RCC 7860 (cell line): ENCODE results near the gene PROCA1.
A peak's percentile ranks its signal among the peaks of the same experiment; 100 is the strongest.

Experiments used
- DNase-seq: peaks from one replicate; pipeline ENCODE4 v3.0.0-alpha.2; 2015; ENCODE audit warnings: low spot score
- FAIRE-seq: peaks from 2 replicates; lab custom pipeline; 2012; peaks lifted over from hg19 to GRCh38; lab: Jason Lieb, UNC

The PROCA1 gene

DNA sequence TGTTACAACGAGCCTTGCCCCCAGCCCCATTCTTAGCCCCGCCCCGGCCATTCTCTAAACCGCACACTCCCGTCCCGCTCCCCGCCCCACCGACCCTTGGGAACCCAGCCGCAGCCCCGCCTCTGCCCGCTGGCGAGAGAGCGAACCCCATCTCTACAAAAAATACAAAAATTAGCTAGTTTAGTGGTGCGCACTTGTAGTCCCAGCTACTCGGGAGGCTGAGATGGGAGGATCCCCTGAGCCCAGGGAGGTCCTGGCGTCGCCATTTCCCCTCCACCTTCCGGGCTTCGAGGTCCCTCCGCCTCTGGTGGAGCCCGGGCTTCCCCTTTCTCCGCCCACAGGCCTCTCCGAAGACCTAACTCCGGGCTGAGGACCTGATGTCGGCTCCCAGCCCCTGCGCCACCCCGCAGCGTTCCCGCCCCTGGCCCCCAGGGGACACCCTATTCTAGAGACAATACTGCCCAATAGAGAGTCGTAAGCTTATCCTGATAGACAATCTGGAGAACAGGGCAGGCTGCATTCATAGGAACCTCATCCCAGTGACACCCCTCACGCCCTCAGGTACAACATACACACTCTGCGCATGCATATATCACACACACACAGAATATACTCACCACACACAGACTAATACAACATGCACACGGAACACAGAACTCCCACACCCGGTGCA, 480 bp upstream of the PROCA1 start:
- DNase-seq (no peak), FAIRE-seq (no peak)

DNA sequence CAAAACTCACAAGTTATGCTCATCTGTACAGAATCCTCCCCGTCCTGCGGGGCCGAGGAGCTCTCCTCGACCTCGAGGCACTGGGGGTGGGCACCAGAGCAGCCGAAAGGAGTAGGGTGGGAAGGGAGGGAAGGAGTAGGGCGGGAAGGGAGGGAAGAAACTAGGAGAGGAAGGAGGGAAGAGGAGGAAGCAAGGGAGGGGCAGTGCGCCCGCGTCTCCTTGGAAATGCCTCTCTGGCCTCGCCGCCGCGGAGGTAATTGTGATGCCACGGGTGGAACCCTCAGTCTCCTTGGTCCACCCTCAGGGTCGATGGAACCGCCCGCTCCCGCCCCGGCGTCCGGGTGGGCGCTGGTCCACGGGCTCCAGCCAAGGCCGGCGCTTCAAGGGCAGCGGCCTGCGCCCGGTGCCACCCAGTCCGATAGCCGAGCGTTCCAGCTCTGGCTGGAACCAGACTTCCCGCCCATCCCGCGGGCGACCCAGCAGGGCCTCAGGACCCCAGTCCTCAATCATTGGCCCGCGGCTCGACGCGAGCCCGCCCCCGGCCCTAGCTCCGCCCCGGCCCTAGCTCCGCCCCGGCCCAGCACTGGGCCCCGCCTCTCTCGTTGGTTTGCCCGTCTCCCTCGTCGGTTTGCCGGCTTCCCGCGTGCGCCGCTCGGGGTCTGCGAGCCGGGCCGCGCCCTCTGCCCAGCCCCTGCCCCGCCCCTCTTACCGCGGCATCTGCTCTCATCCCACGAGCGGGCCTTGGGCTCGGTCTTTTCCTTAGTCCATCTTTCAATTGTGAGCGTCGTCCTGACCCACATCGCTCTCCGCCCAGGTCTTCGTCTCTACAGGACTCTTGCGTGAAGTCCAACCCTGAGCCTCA, 596 bp downstream of the PROCA1 start:
- FAIRE-seq (no peak), DNase-seq (peak; percentile 81)

DNA sequence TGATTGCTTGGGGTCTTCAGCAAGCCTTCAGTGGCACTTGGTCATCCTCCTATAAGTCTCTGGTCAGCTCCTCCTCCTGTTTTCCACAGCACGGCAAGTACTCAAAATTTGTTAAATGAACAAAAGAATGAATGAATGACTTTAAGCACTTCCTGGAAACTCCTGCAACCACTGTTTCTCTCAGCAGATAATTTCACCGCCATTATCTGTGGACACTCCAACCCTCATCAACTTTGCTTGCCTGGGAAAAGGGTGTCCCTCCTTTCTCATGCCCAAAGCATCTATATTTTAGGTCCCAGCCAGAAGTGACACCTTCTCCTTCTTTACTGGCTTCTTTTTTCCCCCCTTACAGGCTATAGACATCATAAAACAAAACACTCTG, 4.4 kb downstream of the PROCA1 start:
- FAIRE-seq = no peak

DNA sequence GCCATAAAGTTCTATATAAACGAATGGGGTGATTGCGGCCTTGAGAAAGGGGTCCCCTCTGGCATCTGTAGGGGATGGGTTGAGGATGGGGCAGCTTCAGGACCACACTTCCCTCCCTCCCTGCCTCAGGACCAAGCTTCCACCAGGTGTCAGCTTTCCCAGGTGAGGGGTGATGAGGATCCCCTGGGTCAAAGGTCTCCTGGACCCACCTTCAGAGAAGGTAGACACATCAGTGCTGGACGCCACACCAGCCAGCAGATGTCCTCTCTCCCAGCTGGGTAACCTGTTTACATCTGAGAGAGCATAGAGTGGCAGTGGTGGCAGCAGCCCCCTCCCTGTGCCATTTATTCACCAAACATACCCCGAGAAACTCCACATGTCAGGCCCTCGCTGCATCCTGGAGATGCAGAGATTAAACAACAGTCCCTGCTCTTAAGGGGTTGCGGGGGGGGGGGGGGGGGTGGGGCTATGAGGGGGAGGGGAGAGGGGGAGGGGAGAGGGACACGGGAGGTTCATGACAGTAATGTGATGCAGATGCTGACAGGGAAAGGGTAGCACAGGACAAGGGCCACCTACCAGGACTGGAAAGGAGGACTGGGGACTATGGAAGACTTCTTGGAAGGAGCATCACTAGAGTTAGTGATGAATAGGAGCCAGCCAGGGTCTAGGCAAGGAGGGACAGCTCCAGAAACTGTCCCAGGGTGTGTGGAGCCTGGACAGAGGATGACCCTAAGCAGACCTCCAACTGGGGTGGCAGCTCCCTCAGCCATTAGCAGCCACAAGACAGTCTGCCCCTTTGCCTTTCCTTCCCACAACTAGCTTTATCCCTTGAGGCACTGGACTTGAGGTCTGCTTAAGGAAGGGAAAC, 5.0 kb downstream of the PROCA1 start:
- DNase-seq = no peak
- FAIRE-seq = no peak

More for the DNA sequence above, 4.4 kb downstream of the PROCA1 start:
- no peak for DNase-seq

DNA sequence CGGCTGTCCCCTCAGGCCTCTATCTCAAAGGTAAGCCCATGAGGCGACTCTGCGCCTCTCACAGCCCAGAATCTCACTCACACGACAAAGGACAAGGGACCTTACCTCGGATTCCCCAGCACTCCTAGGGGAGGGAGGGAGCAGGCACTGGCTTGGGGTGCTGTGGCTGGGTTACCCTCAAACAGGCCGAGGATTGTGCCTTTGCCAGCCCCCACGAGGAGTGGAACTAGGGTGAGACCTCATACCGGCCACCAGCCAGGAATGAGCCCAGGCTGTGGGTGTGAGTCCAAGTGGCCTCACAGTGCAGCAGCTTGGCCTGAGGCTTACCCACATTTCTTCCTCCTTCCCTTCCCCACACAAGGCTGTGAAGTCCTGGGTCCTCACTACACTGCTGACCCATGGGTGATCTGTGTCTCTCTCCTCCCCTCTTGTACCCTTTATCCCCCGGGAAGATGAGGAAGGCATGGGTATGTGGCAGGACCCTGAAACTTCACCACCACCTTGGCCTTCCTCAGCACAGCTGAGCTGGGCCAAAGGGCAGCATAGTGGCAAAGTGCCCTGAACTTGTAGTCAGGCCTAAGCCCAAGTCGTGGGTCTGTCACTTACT, 5.9 kb downstream of the PROCA1 start:
- FAIRE-seq (no peak), DNase-seq (no peak)

DNA sequence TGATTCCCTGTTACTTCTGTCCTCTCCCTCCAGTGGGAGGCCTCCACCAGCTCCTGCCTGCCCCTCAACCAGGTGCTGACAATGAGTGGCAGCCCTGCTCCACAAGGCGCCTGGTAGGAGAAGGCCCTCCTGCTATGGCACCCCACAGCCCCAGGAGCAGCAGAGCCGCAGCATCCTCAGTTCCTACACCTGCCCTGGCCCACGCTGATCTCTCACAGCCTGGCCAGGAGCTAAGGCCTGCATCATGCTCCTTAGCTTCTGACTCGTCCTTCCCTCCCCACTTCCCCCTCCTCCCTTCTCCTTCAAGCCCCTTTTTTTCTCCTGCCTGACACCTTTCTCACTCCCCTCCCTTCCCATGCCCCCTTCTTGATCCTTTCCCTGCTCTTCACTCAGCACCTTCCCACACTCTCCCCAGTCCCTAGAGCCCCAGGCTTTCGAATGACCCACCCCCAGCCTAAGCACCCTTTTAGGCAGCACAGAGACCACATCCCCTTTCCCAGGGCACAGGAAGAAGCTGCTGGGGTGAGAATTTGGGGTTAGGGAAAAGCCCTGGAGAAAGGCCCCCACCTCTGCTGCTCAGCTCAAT, 6.5 kb downstream of the PROCA1 start:
- DNase-seq = no peak
- FAIRE-seq = no peak

DNA sequence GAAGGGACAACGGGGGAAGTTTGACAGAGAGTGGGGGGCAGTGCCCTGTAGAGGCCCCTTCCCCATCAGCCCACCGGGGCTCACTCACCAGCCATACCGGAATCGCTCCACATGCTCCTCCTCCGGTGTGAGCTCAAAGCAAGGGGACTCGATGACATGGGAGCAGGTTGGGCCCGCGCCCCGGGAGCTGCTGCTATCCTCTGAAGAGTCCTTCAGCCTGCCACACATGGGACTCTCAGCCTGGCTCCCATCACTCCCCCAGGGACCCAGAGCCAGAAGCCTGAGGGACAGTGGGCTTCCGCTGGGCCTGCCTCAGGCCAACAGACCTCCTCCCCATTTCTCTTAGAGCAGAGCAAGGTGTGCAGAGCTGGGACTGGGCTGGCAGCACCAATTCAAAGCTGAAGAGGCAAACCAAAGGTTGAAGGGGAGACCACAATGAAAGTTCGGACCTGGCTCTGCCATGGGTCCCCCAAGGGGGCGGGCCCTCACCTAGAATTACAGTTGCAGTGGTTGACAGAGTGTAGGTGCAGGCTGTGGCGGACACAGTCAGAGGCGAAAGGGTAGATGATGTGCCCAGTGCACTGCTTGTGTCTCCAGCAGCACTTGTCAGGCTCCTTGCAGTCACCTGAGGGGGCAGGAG, 7.3 kb downstream of the PROCA1 start:
- FAIRE-seq (no peak), DNase-seq (no peak)

DNA sequence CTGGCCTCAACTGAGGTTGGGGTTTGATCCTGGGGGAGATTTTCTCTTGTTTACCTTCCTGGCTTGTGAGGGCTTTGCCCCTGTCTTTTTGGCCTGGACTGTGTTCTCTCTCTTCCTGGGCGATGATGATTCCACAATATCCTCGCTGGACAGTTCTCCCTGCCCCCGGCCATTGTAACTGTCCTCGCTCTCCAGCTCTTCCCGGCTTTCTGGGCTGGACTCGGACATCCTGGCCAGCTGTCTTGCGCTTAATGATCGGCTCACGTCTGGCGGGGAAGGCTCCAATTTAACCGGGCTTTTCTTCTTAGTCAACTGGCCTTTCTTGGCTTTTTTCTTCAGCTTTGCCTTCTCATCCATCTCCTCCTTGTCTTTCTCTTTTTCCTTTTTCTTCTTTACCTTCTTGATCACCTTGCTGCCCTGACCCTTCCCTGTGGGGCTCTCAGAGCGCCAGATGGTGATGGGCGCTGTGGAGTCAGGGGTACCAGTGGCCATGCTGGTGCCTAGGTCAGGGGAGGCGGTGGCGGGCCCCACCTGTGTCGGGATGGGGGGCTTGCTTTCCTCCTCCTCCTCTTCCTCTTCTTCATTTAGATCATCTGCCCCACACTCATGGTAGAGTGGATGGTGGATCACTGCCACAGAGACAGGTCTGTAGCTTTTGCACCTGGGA, 8.0 kb downstream of the PROCA1 start:
- FAIRE-seq = no peak
- DNase-seq = no peak

DNA sequence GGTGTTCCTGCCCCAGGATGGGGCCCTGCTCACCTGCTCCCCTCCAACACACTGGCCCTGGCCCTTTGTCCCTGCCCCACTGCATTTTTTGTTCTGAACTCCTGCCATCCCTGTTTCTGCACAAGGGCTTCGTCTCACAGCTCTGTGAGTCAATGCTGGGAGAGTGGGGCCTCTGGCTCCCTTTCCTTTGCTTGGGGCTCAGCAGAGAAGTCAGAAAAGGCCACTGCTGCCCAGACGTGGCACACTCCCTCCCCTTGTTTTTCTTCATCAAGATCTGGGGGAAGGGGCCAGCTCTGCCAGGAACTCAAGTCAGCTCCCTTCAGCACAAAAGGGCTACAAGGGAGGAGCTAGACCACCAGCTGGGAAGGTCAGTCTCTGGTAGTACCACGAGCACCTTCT, 8.9 kb downstream of the PROCA1 start:
- FAIRE-seq (no peak), DNase-seq (no peak)

DNA sequence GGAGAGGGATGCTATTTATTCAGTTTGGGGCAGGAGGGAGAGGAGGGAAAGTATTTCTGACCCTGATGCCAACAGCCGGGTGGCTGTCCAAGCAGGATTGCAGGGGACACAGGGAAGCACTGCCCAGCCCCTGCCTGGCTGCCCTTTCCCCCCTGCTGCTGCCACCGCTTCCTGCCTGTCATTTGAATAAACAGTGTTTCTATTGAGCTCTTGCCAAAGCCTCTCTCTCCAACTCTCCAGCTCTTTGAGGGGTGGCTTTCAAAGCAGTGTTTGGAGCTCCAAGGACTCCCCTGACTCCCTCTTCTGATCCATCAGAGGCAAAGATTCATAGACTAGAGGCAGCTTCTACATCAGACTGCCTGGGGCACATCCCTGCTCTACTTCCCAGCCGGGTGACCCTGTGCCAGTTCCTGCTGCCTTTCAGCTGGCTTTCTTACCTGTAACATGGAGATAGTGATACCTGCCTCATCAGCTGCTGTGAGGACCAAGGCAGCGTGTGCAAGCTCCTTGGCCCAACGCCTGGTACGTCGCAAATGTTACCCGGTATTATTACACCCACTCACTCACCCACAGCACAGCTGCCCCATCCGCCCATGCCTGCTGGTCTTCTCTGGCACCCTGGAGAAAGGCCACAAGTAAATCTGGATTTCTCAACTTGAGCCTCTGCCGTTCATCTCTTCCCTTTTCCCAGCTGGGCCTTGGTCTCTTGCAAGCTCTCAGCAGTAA, 9.5 kb downstream of the PROCA1 start:
- FAIRE-seq (no peak), DNase-seq (no peak)

DNA sequence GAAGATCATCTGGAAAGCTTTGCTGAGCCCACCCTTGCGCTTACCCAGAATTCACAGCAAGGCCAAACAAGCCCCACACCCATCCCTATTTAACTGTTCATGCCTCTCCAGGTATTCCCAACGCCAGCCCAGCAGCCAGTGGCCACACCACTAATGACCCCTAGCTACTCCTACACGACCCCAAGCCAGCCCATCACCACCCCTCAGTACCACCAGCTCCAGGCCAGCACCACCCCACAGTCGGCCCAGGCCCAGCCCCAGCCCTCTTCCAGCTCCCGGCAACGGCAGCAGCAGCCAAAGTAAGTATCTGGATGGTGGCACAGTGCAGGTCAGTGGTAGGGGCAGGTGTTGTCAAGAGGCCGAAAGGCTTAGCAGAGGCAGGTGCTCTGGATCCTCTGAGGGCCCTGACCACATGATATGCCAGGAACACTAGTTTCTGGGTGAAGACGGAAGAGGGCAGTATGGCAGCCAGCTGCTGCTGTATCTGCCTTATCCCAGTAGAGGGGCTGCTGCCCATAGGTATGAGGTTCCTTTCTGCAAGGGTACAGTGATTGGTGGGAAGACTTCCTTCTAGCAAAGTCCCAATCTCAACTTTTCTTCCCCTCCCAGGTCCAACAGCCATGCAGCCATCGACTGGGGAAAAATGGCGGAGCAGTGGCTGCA, 10.7 kb downstream of the PROCA1 start:
- DNase-seq (no peak), FAIRE-seq (no peak)

DNA sequence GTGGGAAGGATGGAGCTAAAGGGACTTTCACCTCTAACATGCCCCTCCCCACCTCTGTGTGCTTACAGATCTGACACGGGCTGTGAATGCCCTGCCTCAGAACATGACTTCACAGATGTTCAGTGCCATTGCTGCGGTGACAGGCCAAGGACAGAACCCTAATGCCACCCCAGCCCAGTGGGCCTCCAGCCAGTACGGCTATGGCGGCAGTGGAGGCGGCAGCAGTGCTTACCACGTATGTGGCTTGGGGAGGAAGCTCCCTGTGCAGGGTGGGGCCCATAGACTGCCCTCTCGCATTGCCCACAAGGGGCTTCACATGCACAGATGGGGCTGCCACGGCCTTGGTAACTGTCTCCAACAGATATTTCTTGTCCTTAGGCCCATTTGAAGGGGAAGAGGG, 11.4 kb downstream of the PROCA1 start:
- no peak for FAIRE-seq
- DNase-seq = no peak

DNA sequence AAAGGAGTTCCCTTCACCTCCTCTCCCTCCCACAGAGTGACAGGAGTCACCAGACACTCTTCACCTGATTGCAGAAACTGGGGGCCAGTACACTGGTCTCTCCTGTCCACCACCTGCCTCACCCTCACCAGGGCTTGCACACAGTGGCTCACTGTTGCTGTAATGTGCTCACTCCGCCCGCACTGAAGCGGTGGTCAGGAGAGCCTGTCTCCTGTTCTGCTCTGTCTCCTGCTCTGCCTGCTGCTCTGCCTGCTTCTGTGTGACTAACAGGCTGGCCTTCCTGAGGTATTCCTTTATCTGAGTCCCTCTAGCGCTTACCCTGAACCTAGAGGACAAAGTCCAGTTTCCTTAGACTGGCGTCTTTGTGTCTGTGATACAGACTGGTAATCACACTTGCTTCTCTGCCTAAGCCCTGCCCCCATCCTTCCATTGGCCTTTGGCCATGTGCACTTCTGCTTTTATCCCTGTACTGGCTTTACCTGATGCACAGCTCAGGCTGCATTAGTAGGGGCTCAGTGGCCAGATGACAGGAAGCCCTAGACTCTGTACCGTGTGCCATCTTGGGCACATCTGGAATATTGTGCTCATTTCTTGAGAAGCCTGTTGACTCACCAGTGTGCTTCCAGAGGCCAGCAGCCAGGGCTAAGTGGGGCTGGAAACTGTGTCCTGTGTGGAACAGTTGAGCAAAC, 13.3 kb downstream of the PROCA1 start:
- FAIRE-seq (peak; percentile 87), DNase-seq (peak; percentile 96)

DNA sequence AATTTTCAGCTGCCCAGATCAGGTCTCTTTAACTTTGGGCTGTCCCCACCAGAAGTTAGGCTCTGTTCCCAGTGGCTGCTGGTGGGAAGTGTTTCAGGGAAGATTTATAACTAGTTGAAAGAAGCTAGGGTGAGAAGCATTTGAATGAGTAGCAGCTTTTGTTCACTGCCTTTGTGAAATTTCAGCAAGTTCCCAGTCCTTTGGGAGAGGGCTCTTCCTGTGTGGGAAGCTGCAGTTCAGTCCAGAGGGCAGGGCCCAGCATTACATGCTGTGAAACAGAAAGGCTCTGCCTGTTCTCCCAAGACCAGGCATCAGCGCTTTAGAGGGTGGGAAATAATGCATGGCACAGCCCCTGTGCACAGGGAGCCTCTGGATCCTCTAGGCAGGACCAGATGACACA, 17.8 kb downstream of the PROCA1 start:
- FAIRE-seq (no peak), DNase-seq (no peak)

DNA sequence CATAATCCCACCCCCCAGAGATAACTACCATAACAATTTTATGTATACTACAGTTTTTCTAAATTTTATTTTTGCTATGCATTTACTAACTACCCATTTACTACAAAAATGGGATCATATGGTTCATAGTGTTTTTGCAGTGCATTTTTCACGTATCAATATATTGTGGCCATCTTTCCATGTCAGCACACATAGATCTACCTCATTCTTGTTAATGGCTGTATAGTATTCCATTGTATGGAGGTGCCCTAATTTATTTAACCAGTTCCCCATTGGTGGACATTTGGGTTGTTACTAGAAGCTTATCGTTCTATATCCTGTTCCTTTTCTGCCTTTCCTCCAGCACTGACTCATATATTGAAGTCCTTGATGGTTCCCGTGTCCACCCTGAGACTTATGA, 22.7 kb downstream of the PROCA1 start:
- DNase-seq (no peak), FAIRE-seq (no peak)

DNA sequence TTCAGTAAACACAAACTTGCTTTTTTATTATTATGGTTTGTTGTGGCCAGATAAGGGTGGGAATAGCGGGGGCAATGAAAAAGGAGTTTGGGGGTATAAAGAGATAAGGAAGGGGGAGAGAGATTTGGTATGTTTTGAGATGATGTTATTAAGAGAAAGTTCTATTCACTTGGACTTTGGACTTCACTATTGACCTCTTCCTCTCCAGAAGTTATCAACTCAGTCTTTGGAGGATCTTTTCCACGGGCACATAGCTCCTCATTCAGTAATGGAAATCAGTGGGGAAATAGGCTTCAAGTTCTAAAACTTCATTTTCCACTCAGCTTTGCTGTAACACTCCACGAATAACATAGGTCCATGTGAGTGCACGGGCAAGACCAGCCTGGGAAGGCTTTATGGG, 23.2 kb downstream of the PROCA1 start:
- FAIRE-seq = no peak

DNA sequence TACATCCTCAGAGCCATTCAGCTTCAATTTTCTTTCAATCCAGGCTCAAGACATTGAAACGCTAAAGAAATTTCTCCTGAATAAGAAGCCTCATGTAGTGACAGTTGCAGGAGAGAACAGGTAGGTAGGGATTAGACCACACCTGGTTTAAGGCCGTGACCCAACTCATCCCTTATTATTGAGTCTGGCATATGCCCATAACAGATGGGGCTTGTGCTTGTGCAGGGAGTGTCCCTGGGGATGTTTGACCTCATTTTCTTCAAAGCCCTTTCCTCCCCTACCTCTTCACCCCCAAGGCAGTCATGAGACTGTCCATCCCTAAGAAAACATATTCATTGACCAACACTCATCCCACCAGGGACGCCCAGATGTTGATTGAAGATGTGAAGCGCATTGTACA, 25.4 kb downstream of the PROCA1 start:
- DNase-seq (no peak), FAIRE-seq (no peak)

More for the DNA sequence above, 23.2 kb downstream of the PROCA1 start:
- no peak for DNase-seq

DNA sequence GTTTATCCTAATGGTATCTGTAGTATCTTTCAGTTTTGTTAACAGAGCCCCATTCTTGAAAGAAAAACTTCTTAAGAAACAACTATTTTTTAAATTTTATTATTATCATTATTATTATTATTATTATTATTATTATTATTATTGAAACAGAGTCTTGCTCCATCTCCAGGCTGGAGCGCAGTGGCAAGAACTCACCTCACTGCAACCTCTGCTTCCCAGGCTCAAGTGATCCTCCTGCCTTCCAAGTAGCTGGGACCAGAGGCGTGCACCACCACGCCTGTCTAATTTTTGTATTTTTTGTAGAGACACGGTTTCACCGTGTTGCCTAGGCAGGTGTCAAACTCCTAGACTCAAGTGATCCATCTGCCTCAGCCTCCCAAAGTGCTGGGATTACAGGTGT, 26.3 kb downstream of the PROCA1 start:
- FAIRE-seq = no peak
- DNase-seq = no peak
